IPS-15b (cell line): ENCODE results near the gene MVB12B.

ENCODE experiments used
- H3K27me3 ChIP-seq: one replicate; pipeline ENCODE4 v1.6.1; 2013; ENCODE audit warnings: low read length; ENCODE audit not compliant: control insufficient read depth, insufficient read depth
- H3K36me3 ChIP-seq: one replicate; pipeline ENCODE4 v1.6.1; 2013; ENCODE audit warnings: low read length; ENCODE audit not compliant: control insufficient read depth, insufficient read depth
- H3K4me1 ChIP-seq: one replicate; pipeline ENCODE4 v1.6.1; 2013; ENCODE audit warnings: mild to moderate bottlenecking, low read length; ENCODE audit not compliant: control insufficient read depth, insufficient read depth
- H3K4me3 ChIP-seq: one replicate; pipeline ENCODE4 v1.5.1; 2013; ENCODE audit warnings: low read depth, low read length
- H3K9ac ChIP-seq: one replicate; pipeline ENCODE4 v1.6.1; 2013; ENCODE audit warnings: low read depth, mild to moderate bottlenecking, low read length
- H3K9me3 ChIP-seq: one replicate; pipeline ENCODE4 v1.6.1; 2013; ENCODE audit warnings: mild to moderate bottlenecking, low read length; ENCODE audit not compliant: control insufficient read depth, insufficient read depth

Gene MVB12B

DNA sequence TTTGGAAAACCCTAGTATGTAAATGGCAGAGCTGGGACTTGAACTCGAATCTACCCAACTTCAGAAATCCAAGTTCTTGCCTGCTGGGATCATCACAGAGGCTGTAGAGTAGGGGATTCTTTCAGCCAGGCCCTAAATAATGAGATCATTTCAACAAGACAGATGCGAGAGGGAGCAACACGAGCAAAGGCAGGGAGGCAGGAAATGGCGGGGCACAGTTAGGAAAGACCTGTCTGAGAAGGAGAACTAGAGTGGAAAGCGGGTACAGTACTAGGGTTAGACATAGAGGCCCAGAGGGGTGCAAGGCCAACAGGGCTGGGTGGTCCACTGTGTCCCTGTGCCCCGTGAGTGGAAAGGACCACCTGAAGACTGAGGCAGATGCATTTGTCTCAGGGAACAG, 46.1 kb downstream of the MVB12B start:
- no peaks in the 10 kb centered on the region for H3K9me3 ChIP-seq
- H3K27me3 ChIP-seq: no peaks in the 10 kb centered on the region
- H3K4me1 ChIP-seq: peaks cover 18% of the 10 kb centered on the region
- no peak overlapping the region for H3K4me3 ChIP-seq
- no peak overlapping the region for H3K9ac ChIP-seq
- no peaks in the 10 kb centered on the region for H3K36me3 ChIP-seq

DNA sequence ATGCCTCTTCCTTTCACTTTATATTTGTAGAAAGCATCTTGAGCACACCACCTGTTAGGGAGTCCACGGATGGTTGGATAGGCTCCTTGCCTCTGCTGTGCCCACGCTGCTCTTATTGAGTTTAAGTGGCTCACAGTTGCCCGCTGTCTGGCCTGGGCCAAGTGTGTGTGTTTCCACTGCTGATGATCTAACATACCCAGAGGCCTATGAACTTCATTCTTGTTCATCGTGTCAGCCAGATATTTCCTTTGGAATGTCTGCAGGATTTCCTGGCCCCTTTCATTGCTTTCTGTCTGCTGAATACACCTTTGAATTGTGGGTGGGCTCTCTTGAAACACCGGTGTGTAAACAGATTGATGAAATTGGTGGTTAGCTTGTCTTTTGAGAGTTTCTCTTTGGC, 46.6 kb downstream of the MVB12B start:
- Histone ChIP-seq H3K36me3 (no peaks in the 10 kb centered on the region), H3K4me1 (peaks cover 18% of the 10 kb centered on the region), H3K4me3 (no peak overlapping the region), H3K27me3 (no peaks in the 10 kb centered on the region), H3K9ac (no peak overlapping the region), H3K9me3 (no peaks in the 10 kb centered on the region)

DNA sequence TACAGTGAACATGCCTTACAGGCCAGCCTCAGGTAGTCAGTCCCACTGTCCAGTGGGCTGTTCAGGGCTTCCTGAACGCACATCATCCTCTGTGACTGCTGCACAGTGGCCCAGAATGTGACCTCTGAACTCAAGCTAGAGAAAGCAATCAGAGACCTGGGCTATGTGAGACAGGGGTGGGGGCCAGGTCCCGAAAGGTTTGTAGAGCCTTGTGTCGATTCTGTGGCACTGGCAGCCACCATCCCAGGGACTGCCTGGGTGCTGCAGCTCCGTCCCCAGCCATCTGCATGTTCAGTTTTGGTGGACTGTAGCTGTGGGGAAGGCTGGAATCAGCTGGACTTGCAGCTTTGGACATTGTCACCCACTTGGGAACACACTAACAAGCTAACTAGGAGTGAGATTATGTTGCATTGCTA, 47.7 kb downstream of the MVB12B start:
- Histone ChIP-seq H3K36me3 (no peaks in the 10 kb centered on the region), H3K9ac (no peak overlapping the region), H3K4me1 (peaks cover 18% of the 10 kb centered on the region), H3K27me3 (no peaks in the 10 kb centered on the region), H3K4me3 (no peak overlapping the region), H3K9me3 (no peaks in the 10 kb centered on the region)

DNA sequence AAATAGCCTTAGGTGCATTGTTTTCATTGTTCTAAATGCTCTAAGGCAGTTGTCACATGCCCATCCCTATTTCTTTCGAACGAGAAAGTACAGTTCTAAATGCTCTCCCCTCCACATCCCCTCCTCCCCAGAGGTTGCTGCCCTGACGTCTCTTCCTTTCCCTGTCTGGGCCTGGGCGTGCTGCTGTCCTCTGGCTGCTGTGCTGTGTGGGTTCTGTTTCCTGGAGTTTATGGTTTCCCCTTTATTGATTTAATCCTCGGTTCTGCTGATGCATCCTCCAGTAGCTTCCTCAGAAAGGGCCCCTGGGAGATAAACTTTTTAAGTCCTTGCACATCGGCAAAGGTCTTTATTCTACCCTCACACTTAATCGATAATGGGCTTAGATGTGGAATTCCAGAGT, 48.8 kb downstream of the MVB12B start:
- no peak overlapping the region for H3K9ac ChIP-seq
- H3K27me3 ChIP-seq: no peaks in the 10 kb centered on the region
- H3K4me1 ChIP-seq: peaks cover 21% of the 10 kb centered on the region
- no peaks in the 10 kb centered on the region for H3K36me3 ChIP-seq
- no peaks in the 10 kb centered on the region for H3K9me3 ChIP-seq
- H3K4me3 ChIP-seq: no peak overlapping the region

DNA sequence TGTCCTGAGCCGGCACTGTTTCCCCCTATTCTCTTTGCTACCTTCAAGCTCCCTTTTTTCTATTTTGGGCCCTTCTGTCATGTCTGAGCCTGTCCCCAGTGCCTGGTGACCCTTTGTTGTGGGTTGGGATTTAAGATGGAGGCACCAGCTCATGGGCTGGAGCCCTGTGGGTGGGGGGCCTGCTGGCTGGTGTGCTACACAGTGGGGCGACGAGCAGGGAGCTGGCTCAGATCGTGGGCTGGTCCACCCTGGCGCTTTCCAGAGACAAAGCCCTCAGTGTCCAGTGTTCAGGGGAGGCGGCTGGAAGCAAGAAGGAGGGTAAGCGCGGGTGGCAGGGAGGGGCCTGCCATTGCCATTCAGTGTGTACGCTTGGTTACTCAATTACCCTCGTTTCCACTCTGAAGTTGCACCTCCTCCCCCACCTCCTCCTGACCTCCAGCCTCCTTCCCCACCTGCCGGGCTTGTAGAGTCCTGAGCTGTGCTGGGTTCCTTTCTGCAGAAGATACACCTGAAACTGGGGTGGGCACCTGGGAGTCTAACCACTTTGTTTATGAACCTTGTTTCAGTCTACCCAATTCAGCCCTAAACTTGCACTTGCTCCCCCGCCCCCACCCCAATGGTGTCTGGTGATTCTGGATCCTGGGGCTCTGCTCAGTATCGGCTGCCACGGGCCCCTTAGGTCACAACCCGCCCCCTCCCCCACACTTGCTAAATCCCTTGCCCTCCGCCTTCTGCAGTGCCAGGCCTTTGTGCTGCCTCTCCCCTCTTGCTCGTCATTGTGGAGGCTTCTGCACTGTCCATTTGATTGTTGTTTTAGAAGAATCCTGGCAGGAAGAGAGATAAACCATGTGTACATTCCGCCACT, 49.9 kb downstream of the MVB12B start:
- Histone ChIP-seq H3K27me3 (no peaks in the 10 kb centered on the region), H3K9ac (no peak overlapping the region), H3K4me1 (peaks cover 21% of the 10 kb centered on the region), H3K36me3 (no peaks in the 10 kb centered on the region), H3K9me3 (no peaks in the 10 kb centered on the region), H3K4me3 (no peak overlapping the region)

DNA sequence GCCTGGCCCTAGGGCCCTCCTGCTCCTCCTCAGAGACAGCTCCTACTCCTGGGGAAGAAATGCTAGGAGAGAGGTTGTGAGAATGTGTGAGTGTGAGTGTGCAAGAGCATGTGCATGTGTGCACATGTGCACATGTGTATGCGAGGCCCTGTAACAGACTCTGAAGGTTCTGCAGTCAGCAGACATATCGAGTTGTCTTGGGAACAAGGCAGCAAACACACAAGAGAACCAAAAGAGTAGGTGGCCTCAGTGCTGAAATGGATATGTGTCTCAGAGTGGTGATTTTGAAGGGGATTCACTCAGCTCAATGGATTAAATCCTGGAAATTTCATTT, 50.5 kb downstream of the MVB12B start:
- Histone ChIP-seq H3K27me3 (no peaks in the 10 kb centered on the region), H3K4me3 (no peak overlapping the region), H3K4me1 (peaks cover 21% of the 10 kb centered on the region), H3K36me3 (no peaks in the 10 kb centered on the region), H3K9me3 (no peaks in the 10 kb centered on the region), H3K9ac (no peak overlapping the region)

DNA sequence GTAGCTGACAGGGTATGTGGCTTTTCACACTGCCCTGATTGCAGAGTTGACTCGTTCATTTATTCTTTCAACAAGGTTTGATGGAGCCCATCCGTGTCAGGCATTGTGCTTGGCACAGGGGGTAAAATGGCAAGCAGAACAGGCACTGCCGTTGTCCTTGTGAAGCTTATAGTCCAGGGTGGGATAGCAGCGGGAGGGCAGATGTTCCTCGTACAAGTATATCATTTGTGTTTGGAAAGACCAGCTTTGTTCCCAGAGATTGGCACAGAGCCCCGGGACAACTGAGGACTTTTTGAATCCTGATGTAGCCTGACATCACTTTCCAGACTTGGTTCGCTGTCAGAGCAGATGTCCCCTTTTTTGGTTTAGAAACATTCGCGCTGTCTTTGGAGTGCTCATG, 50.9 kb downstream of the MVB12B start:
- H3K9ac ChIP-seq: no peak overlapping the region
- H3K4me1 ChIP-seq: peaks cover 21% of the 10 kb centered on the region
- H3K36me3 ChIP-seq: no peaks in the 10 kb centered on the region
- no peak overlapping the region for H3K4me3 ChIP-seq
- H3K27me3 ChIP-seq: no peaks in the 10 kb centered on the region
- no peaks in the 10 kb centered on the region for H3K9me3 ChIP-seq

DNA sequence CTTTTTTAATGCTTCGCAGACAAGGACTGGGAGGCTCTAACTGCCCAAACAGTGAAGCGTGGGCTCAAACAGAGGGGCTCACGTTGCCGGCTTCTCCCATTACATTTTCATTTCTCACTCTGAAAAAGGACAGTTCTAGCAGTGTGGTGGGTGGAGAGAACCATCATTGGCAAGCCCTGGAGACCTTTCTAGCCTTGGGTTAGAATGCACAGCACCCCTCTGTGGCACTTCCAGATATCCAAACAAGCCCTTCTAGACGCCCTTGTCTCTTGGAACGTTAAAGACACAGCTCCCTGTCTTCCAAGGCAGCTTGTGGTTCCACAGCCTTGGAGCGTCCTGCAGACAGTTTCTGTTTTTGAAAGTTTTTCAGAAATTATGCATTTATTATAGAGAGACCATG, 52.1 kb downstream of the MVB12B start:
- H3K36me3 ChIP-seq: no peaks in the 10 kb centered on the region
- peaks cover 21% of the 10 kb centered on the region for H3K4me1 ChIP-seq
- no peak overlapping the region for H3K9ac ChIP-seq
- no peak overlapping the region for H3K4me3 ChIP-seq
- H3K9me3 ChIP-seq: no peaks in the 10 kb centered on the region
- H3K27me3 ChIP-seq: no peaks in the 10 kb centered on the region

DNA sequence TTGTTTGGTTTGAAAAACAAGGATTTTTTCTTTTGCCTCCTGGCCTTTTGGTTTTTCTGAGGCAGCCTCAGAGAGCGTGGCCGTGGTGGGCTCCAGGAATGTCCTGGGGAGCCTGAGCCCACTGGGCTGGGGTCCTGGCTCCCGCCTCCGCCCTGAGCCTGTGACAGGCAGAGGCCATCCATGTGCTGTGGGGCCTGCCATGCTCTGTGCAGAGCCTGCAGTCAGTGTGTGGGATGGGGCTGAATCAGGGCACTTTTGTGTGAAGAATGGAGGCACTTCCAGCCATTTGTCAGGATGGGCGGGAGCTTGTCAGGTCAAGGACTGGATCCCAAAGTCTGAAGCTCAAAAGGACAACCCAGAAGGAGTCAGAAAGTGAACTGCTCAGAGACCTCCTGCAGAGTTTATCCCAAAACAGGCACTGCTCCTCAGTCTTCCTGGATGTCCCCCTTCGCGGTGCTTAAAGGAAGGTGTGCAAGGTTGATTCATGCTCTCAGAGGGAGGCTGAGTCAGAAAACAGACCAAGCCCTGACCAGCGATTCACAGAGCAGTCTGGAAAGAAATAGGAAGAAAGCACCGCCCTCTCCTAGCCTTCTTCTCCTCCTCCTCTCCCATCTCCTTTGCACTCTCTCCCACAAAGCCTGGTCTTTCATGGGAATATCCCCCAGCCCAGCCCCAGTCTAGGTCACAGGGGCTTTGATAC, 53.2 kb downstream of the MVB12B start:
- no peaks in the 10 kb centered on the region for H3K27me3 ChIP-seq
- no peaks in the 10 kb centered on the region for H3K9me3 ChIP-seq
- H3K36me3 ChIP-seq: no peaks in the 10 kb centered on the region
- H3K4me3 ChIP-seq: no peak overlapping the region
- peaks cover 21% of the 10 kb centered on the region for H3K4me1 ChIP-seq
- no peak overlapping the region for H3K9ac ChIP-seq

DNA sequence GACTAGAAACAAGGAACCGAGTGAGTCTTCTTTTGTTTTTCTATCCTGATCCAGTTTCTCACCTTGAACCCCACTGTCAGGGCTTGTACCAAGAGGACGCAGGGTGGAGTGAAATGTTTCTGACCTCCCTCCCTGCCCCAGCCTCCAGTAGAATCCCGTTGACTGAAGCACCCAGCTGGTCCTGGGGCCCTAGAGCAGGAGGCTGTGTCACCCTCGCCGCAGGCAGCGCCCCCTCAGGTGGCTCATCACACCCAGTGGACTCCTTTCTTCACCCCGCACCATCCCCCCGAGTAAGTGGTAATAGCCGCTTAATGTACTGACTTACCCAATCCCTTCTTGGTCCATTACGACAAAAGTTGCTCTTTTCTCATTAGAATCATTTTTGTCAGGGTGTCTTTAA, 53.8 kb downstream of the MVB12B start:
- Histone ChIP-seq H3K9ac (no peak overlapping the region), H3K9me3 (no peaks in the 10 kb centered on the region), H3K36me3 (no peaks in the 10 kb centered on the region), H3K27me3 (no peaks in the 10 kb centered on the region), H3K4me3 (no peak overlapping the region), H3K4me1 (peaks cover 19% of the 10 kb centered on the region)

DNA sequence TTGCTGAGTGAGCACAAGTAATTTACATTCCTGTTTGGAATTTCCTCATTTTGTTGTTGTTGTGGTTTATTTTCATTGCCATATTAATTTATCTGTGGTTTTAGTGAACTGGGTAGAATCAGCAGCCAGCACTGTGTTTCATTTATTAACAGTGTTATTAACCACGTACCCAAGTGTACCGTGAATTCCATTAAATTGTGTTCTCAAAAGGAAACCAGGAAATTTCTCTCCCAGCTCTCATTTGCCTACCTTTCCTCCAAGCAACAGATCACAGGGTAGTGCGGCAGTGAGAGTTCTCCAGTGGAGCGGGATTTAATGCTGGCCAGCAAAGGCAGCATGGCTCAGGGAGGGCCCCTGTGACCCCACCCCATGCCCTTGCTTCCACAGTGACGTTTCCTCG, 54.6 kb downstream of the MVB12B start:
- Histone ChIP-seq H3K4me3 (no peak overlapping the region), H3K27me3 (no peaks in the 10 kb centered on the region), H3K9ac (no peak overlapping the region), H3K9me3 (no peaks in the 10 kb centered on the region), H3K36me3 (no peaks in the 10 kb centered on the region), H3K4me1 (peaks cover 11% of the 10 kb centered on the region)

DNA sequence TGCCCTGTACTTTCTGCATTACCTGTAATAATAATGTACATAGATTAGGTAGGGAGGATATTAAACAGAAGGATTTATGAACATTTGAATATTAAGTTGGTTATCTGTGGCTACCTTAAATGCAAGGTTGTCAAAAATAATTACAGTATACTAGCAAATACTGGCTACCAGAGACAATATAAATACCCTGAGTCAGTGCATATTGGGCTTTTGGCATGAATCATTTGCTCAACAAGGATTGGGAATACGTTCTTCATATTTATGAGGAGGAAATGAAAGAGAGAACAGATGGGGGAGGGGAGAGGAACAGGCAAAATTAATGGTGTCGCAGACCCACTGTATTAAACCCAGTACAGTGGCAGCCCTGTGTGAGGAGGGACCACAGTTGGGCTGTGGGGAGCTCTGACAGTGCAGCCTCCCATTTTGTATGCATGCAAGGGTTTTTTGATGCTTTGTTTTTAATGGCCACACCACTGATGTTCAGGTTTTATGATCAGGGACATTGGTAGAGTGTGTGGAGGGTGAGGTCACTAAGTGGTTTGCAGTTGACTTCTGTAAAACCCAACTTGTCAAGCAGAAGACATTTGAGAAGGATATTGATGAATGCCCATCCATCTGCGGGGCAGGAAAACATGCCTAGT, 56.9 kb downstream of the MVB12B start:
- Histone ChIP-seq H3K9ac (no peak overlapping the region), H3K36me3 (no peaks in the 10 kb centered on the region), H3K4me3 (no peak overlapping the region), H3K4me1 (peaks cover 3% of the 10 kb centered on the region), H3K9me3 (no peaks in the 10 kb centered on the region), H3K27me3 (no peaks in the 10 kb centered on the region)
